CD4-positive, alpha-beta T cell treated with Interleukin-10 for 1 hour (primary cell): ENCODE data around the gene CYP26B1.

Experiments
- DNase-seq: peaks from one replicate; pipeline ENCODE4 v3.0.0-alpha.2; 2020

CYP26B1 gene

GRCh38 chr2:72154386-72154975, 6.8 kb upstream of the CYP26B1 start:
- no peak for DNase-seq

- DNase-seq: no peak
Observed at GRCh38 chr2:72153924-72154323, 6.3 kb upstream of the CYP26B1 start.

GRCh38 chr2:72153026-72153791, 5.5 kb upstream of the CYP26B1 start:
- DNase-seq: no peak

GRCh38 chr2:72150861-72151356, 3.2 kb upstream of the CYP26B1 start:
- DNase-seq: no peak

- DNase-seq: peak; percentile 57
Observed at GRCh38 chr2:72150157-72150860, 2.6 kb upstream of the CYP26B1 start.

GRCh38 chr2:72149556-72150156, 2.0 kb upstream of the CYP26B1 start:
- no peak for DNase-seq

GRCh38 chr2:72148837-72149555, 1.3 kb upstream of the CYP26B1 start:
- DNase-seq: no peak

GRCh38 chr2:72148003-72148836, 558 bp upstream of the CYP26B1 start:
- no peak for DNase-seq

- DNase-seq: no peak
Observed at GRCh38 chr2:72146347-72147302, 1.0 kb downstream of the CYP26B1 start.

- DNase-seq: no peak
Observed at GRCh38 chr2:72145658-72146329, 1.9 kb downstream of the CYP26B1 start.

- no peak for DNase-seq
Observed at GRCh38 chr2:72145289-72145657, 2.4 kb downstream of the CYP26B1 start.

GRCh38 chr2:72144632-72145288, 2.9 kb downstream of the CYP26B1 start:
- DNase-seq: no peak

GRCh38 chr2:72144274-72144631, 3.4 kb downstream of the CYP26B1 start:
- DNase-seq: no peak

- DNase-seq: no peak
Observed at GRCh38 chr2:72143441-72144273, 4.0 kb downstream of the CYP26B1 start.

- DNase-seq: no peak
Observed at GRCh38 chr2:72142570-72143440, 4.9 kb downstream of the CYP26B1 start.

GRCh38 chr2:72141881-72142451, 5.7 kb downstream of the CYP26B1 start:
- no peak for DNase-seq

GRCh38 chr2:72141032-72141645, 6.5 kb downstream of the CYP26B1 start:
- no peak for DNase-seq
